Neural cell (in vitro differentiated cells): ENCODE data around the gene FUT7. TPM values are rescaled to one million over a fixed set of nuclear protein-coding genes. Genes with fewer than 3 reads are reported as not detected.

ENCODE experiments used
- H2AFZ ChIP-seq: fragments of 200-600, 300-800 bp; sonication (generic), shearing (Covaris generic); 2 replicates; pipeline ENCODE4 v1.6.0; 2014; ENCODE audit warnings: low read depth, mild to moderate bottlenecking, antibody characterized with exemption, low read length, moderate library complexity
- H3F3A ChIP-seq: fragments of 200-600 bp; shearing (Covaris generic); 2 replicates; pipeline ENCODE4 v1.6.1; 2016; ENCODE audit warnings: mild to moderate bottlenecking, moderate library complexity, mixed read lengths, antibody characterized with exemption, low read length; ENCODE audit not compliant: insufficient read depth, poor library complexity, severe bottlenecking
- H3K27ac ChIP-seq: fragments of 200-600, 300-800 bp; sonication (generic), shearing (Covaris generic); 2 replicates; pipeline ENCODE4 v1.5.1; 2014; ENCODE audit warnings: mild to moderate bottlenecking, low read length, moderate library complexity
- H3K27me3 ChIP-seq: fragments of 300-800, 200-600 bp; sonication (generic), shearing (Covaris generic); 2 replicates; pipeline ENCODE4 v1.6.0; 2014; ENCODE audit warnings: mild to moderate bottlenecking, low read depth, low read length, moderate library complexity; ENCODE audit not compliant: insufficient read depth
- H3K36me3 ChIP-seq: fragments of 300-800, 200-600 bp; sonication (generic), shearing (Covaris generic); 2 replicates; pipeline ENCODE4 v1.5.1; 2014; ENCODE audit warnings: mild to moderate bottlenecking, antibody characterized with exemption, low read length, moderate library complexity; ENCODE audit not compliant: insufficient read depth
- H3K4me2 ChIP-seq: fragments of 300-800, 200-600 bp; sonication (generic), shearing (Covaris generic); 2 replicates; pipeline ENCODE4 v1.6.0; 2014; ENCODE audit warnings: mild to moderate bottlenecking, low read length
- H3K4me3 ChIP-seq: fragments of 300-800, 200-600 bp; sonication (generic), shearing (Covaris generic); 2 replicates; pipeline ENCODE4 v1.5.1; 2014; ENCODE audit warnings: mild to moderate bottlenecking, low read length, moderate library complexity
- H3K79me2 ChIP-seq: fragments of 200-600 bp; shearing (Covaris generic); replicated peaks from 2 replicates; pipeline ENCODE4 v1.6.0; 2014; ENCODE audit warnings: mild to moderate bottlenecking, low read length, moderate library complexity; ENCODE audit not compliant: insufficient read depth
- H3K9ac ChIP-seq: fragments of 300-800, 200-600 bp; sonication (generic), shearing (Covaris generic); 2 replicates; pipeline ENCODE4 v1.6.1; 2016; ENCODE audit warnings: mild to moderate bottlenecking, low read length, mixed read lengths
- H3K9me2 ChIP-seq: fragments of 200-600 bp; shearing (Covaris generic); 2 replicates; pipeline ENCODE4 v1.6.1; 2016; ENCODE audit warnings: mild to moderate bottlenecking, low read length, mixed read lengths; ENCODE audit not compliant: insufficient read depth
- H3K9me3 ChIP-seq: fragments of 200-600, 300-800 bp; sonication (generic), shearing (Covaris generic); 2 replicates; pipeline ENCODE4 v1.6.1; 2016; ENCODE audit warnings: mild to moderate bottlenecking, mixed run types, low read length, moderate library complexity, mixed read lengths
- H4K20me1 ChIP-seq: fragments of 200-600 bp; shearing (Covaris generic); 2 replicates; pipeline ENCODE4 v1.6.1; 2016; ENCODE audit warnings: mild to moderate bottlenecking, mixed run types; ENCODE audit not compliant: insufficient read depth
- CTCF ChIP-seq: fragments of 450-650 bp; IDR thresholded peaks from 2 replicates; pipeline ENCODE4 v1.5.1; 2014; ENCODE audit warnings: antibody characterized with exemption, mild to moderate bottlenecking, moderate library complexity; ENCODE audit not compliant: poor library complexity, severe bottlenecking
- EP300 ChIP-seq: fragments of 450-650 bp; conservative IDR thresholded peaks from 2 replicates; pipeline ENCODE4 v1.6.1; 2014; ENCODE audit warnings: antibody characterized with exemption, mild to moderate bottlenecking, moderate library complexity; ENCODE audit not compliant: poor library complexity, severe bottlenecking
- EZH2 ChIP-seq: fragments of 200-600, 300-800 bp; shearing (Covaris generic), sonication (generic); IDR thresholded peaks from 2 replicates; pipeline ENCODE4 v1.6.1; 2014; ENCODE audit warnings: antibody characterized with exemption, low read length, borderline replicate concordance, mild to moderate bottlenecking; ENCODE audit not compliant: insufficient read depth, poor library complexity, severe bottlenecking
- MXI1 ChIP-seq: fragments of 450-650 bp; conservative IDR thresholded peaks from 2 replicates; pipeline ENCODE4 v1.6.1; 2014; ENCODE audit warnings: antibody characterized with exemption, mild to moderate bottlenecking; ENCODE audit not compliant: poor library complexity, severe bottlenecking
- POLR2AphosphoS5 ChIP-seq: IDR thresholded peaks from 2 replicates; pipeline ENCODE4 v1.6.1; 2012
- RAD21 ChIP-seq: fragments of 450-650 bp; conservative IDR thresholded peaks from 2 replicates; pipeline ENCODE4 v1.6.1; 2014; ENCODE audit warnings: antibody characterized with exemption, mild to moderate bottlenecking, moderate library complexity
- REST ChIP-seq: IDR thresholded peaks from 2 replicates; pipeline ENCODE4 v1.6.1; 2012; ENCODE audit warnings: borderline replicate concordance
- SMC3 ChIP-seq: fragments of 450-650 bp; conservative IDR thresholded peaks from 2 replicates; pipeline ENCODE4 v1.6.1; 2014; ENCODE audit warnings: antibody characterized with exemption, mild to moderate bottlenecking, moderate library complexity; ENCODE audit not compliant: poor library complexity
- TAF1 ChIP-seq: IDR thresholded peaks from 2 replicates; pipeline ENCODE4 v1.6.1; 2012; ENCODE audit warnings: low read depth
- polyA plus RNA-seq: library from polyadenylated mRNA; depleted of rRNA; stranded (reverse); fragments of >200 nt; gene quantifications from 2 replicates; pipeline ENCODE4 v1.2.3, GENCODE V29; 2014

The FUT7 gene
- polyA plus RNA-seq, 1 donor from 2014 or later: 0.69 TPM

GRCh38 chr9:137030538-137031527 is 1.1 kb downstream of the FUT7 start:
- no peaks in the 10 kb centered on the region for H3K27me3 ChIP-seq
- TF ChIP-seq TAF1 (no peak), POLR2AphosphoS5 (no peak), EP300 (no peak), RAD21 (no peak), CTCF (no peak), EZH2 (no peak), REST (no peak), MXI1 (no peak), SMC3 (no peak)
- H3K4me2 ChIP-seq: no peak overlapping the region
- H3K9me2 ChIP-seq: no peaks in the 10 kb centered on the region
- H3K4me3 ChIP-seq: no peak overlapping the region
- peaks cover 5% of the 10 kb centered on the region for H3K79me2 ChIP-seq
- H3K27ac ChIP-seq: no peak overlapping the region
- no peaks in the 10 kb centered on the region for H3K36me3 ChIP-seq
- H3K9me3 ChIP-seq: no peaks in the 10 kb centered on the region
- no peak overlapping the region for H2AFZ ChIP-seq
- H3F3A ChIP-seq: no peaks in the 10 kb centered on the region
- H3K9ac ChIP-seq: no peak overlapping the region
- H4K20me1 ChIP-seq: no peaks in the 10 kb centered on the region

- H3K27me3 ChIP-seq: no peaks in the 10 kb centered on the region
- no peak overlapping the region for H3K27ac ChIP-seq
- H2AFZ ChIP-seq: no peak overlapping the region
- peaks cover 5% of the 10 kb centered on the region for H3K79me2 ChIP-seq
- no peak overlapping the region for H3K4me2 ChIP-seq
- no peaks in the 10 kb centered on the region for H3K9me3 ChIP-seq
- H3K4me3 ChIP-seq: no peak overlapping the region
- no peak overlapping the region for H3K9ac ChIP-seq
- no peaks in the 10 kb centered on the region for H3K9me2 ChIP-seq
- no peaks in the 10 kb centered on the region for H4K20me1 ChIP-seq
- no peaks in the 10 kb centered on the region for H3K36me3 ChIP-seq
- TF ChIP-seq EZH2: no peak
- no peak for TF ChIP-seq RAD21
- no peak for TF ChIP-seq SMC3
- no peak for TF ChIP-seq TAF1
- no peak for TF ChIP-seq POLR2AphosphoS5
- no peak for TF ChIP-seq MXI1
- H3F3A ChIP-seq: no peaks in the 10 kb centered on the region
Measured at GRCh38 chr9:137030006-137030405, 1.9 kb downstream of the FUT7 start.
